Thoracic aorta (tissue), 2 donors: ENCODE results near the gene SLC13A3. TPM values are rescaled to one million over a fixed set of nuclear protein-coding genes. Genes with fewer than 3 reads are reported as not detected.

ENCODE experiments used
- ATAC-seq: fragments of 150-250 bp; one replicate; pipeline ENCODE4 v1.8.0; 2017; ENCODE audit warnings: low read depth; ENCODE audit not compliant: insufficient number of reproducible peaks, low FRiP score
- DNase-seq: peaks from one replicate; pipeline ENCODE4 v3.0.0-alpha.2; 2020; ENCODE audit warnings: low spot score
- H3K27ac ChIP-seq, 2 donors: fragments of 200-600 bp; sonication (generic); 1 replicate in 1 of 2; 2 replicates in 1 of 2; pipeline ENCODE4 v1.5.1; 2016; ENCODE audit warnings: mild to moderate bottlenecking in 2 of 2, moderate library complexity in 2 of 2
- H3K27me3 ChIP-seq: fragments of 200-600 bp; sonication (generic); replicated peaks from 2 replicates; pipeline ENCODE4 v1.6.0; 2016; ENCODE audit warnings: mild to moderate bottlenecking; ENCODE audit not compliant: insufficient read depth
- H3K36me3 ChIP-seq: fragments of 200-600 bp; sonication (generic); one replicate; pipeline ENCODE4 v1.5.1; 2016
- H3K4me1 ChIP-seq, 2 donors: fragments of 200-600 bp; sonication (generic); 1 replicate in 1 of 2; 2 replicates in 1 of 2; pipeline versions ENCODE4 v1.5.1 to v1.6.0; 2016; ENCODE audit warnings: low read depth in 2 of 2, mild to moderate bottlenecking in 1 of 2; ENCODE audit not compliant: control insufficient read depth in 1 of 2
- H3K4me3 ChIP-seq: fragments of 200-600 bp; sonication (generic); 2 replicates; pipeline ENCODE4 v1.5.1; 2016; ENCODE audit warnings: mild to moderate bottlenecking
- H3K9me3 ChIP-seq: fragments of 200-600 bp; sonication (generic); 2 replicates; pipeline ENCODE4 v1.5.1; 2016
- CTCF ChIP-seq: fragments of 200-600 bp; sonication (generic); IDR thresholded peaks from one replicate; pipeline ENCODE4 v1.5.1; 2019; ENCODE audit warnings: antibody characterized with exemption
- total RNA-seq, 2 donors: library from RNA; depleted of rRNA; stranded (reverse); fragments of >200 nt; gene quantifications; one replicate each; pipeline versions ENCODE4 v1.1.0 to v1.2.3, GENCODE V29; 2016

SLC13A3 gene
- total RNA-seq, 2 donors from 2014 or later = 3.2 to 4.9 TPM

- ATAC-seq = no peak
- H3K36me3 ChIP-seq = no peaks in the 10 kb centered on the region
- peaks cover 3% of the 10 kb centered on the region for H3K27me3 ChIP-seq
- H3K27ac ChIP-seq = no peak overlapping the region
- no peak for TF ChIP-seq CTCF
- DNase-seq = no peak
- peaks cover 0 to 19% of the 10 kb centered on the region in 2 donors for H3K4me1 ChIP-seq
- H3K4me3 ChIP-seq = no peak overlapping the region
- no peaks in the 10 kb centered on the region for H3K9me3 ChIP-seq
Measured at GRCh38 chr20:46649965-46650542, 1.2 kb downstream of the SLC13A3 start.

DNA sequence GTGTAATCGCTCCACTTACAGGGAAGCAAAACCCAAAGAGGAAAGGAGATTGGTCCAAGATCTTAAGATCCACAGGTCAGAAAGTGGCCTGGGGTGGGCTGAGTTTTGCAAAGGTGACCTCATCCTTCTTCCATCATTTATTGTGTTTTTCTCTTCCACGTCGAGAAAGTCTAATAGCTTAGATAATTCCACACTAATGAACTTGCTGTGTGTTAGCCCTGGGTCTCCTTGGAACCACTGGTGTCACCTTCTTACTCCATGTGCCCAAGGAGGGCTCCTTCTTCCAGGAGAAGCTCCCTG lies 1.7 kb downstream of the SLC13A3 start:
- Histone ChIP-seq H3K9me3 (no peaks in the 10 kb centered on the region), H3K27ac (no peak overlapping the region), H3K36me3 (no peaks in the 10 kb centered on the region), H3K4me1 (peaks cover 0 to 19% of the 10 kb centered on the region in 2 donors), H3K4me3 (no peak overlapping the region), H3K27me3 (peaks cover 3% of the 10 kb centered on the region)
- ATAC-seq (no peak), DNase-seq (no peak)
- TF ChIP-seq CTCF = no peak

GRCh38 chr20:46648903-46649649 lies 2.2 kb downstream of the SLC13A3 start:
- TF ChIP-seq CTCF = no peak
- H3K27ac ChIP-seq = no peak overlapping the region

GRCh38 chr20:46647469-46647868 lies 3.8 kb downstream of the SLC13A3 start:
- Histone ChIP-seq H3K4me1 (peaks cover 0 to 19% of the 10 kb centered on the region in 2 donors), H3K9me3 (no peaks in the 10 kb centered on the region), H3K36me3 (no peaks in the 10 kb centered on the region), H3K4me3 (no peak overlapping the region), H3K27me3 (peaks cover 3% of the 10 kb centered on the region), H3K27ac (no peak overlapping the region)
- ATAC-seq (no peak), DNase-seq (no peak)
- no peak for TF ChIP-seq CTCF

More at GRCh38 chr20:46648903-46649649, 2.2 kb downstream of the SLC13A3 start:
- DNase-seq (no peak), ATAC-seq (no peak)
- Histone ChIP-seq H3K27me3 (peaks cover 3% of the 10 kb centered on the region), H3K4me3 (no peak overlapping the region), H3K4me1 (peaks cover 0 to 19% of the 10 kb centered on the region in 2 donors), H3K9me3 (no peaks in the 10 kb centered on the region), H3K36me3 (no peaks in the 10 kb centered on the region)

GRCh38 chr20:46646659-46647380 lies 4.4 kb downstream of the SLC13A3 start:
- no peaks in the 10 kb centered on the region for H3K36me3 ChIP-seq
- H3K9me3 ChIP-seq = no peaks in the 10 kb centered on the region
- no peak overlapping the region for H3K4me3 ChIP-seq
- H3K27ac ChIP-seq = no peak overlapping the region
- DNase-seq (no peak), ATAC-seq (no peak)
- H3K27me3 ChIP-seq = peaks cover 3% of the 10 kb centered on the region
- peaks cover 0 to 19% of the 10 kb centered on the region in 2 donors for H3K4me1 ChIP-seq
- no peak for TF ChIP-seq CTCF
